ENCODE data around the gene MRPL53.
"Not testable (repeated sequence)": the region's sequence is repeated elsewhere in the genome, so short reads cannot be mapped to it uniquely, and the experiment has no call there.

Gene MRPL53

DNA sequence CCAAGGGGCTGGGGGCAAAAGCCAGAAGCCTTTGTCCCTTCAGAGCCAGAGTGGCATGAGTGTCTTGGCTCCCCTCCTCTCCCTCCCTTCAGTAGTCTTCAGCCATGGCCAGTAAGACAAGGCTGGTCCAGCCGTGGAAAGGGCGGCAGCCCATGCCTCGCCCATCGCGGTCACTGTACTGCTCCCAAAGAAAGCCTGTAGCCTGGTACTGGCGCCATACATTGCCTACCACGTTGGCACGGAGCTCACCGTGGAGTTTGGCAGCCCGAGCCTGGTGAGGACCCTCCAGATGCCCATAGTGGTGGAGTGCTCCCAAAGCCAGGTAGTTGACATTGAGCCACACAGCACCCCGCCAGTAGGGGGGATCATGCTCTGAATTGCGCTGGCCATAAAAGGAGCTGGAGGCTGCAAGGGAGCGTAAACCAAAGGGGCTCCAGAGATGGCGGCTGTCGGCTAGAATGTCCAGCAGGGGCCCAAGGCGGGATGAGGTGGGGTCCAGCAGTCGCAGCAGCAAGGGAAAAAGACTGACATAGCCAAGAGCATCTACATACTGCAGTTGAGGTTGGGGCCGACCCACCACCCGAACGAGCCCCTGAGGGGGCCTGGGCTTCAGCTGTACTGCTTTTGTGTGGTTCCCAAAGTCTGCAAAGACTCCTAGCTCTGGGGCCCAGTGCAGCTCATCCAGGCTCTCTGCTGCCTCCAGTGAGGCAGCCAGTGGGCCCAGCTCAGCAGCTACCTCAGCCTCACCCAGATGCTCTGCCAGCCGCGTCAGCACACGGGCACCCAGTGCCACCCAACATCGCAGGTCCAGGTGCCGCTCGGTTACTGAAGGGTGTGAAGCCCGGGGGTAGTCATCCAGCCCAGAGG lies 11.1 kb downstream of the MRPL53 start:
- H3K4me3 ChIP-seq (ENCODE audit: low read depth, low read length), result no peak overlapping the region
- H3K27me3 ChIP-seq (ENCODE audit: insufficient read depth, low read depth, severe bottlenecking), result no peaks in the 10 kb centered on the region
- no peaks in the 10 kb centered on the region for H3K9me3 ChIP-seq (ENCODE audit: severe bottlenecking)
- H3K36me3 ChIP-seq, result peaks cover 33% of the 10 kb centered on the region
- H3K27ac ChIP-seq, result no peak overlapping the region
- peak; percentile 60 for DNase-seq
- TF ChIP-seq, protein P1, sequence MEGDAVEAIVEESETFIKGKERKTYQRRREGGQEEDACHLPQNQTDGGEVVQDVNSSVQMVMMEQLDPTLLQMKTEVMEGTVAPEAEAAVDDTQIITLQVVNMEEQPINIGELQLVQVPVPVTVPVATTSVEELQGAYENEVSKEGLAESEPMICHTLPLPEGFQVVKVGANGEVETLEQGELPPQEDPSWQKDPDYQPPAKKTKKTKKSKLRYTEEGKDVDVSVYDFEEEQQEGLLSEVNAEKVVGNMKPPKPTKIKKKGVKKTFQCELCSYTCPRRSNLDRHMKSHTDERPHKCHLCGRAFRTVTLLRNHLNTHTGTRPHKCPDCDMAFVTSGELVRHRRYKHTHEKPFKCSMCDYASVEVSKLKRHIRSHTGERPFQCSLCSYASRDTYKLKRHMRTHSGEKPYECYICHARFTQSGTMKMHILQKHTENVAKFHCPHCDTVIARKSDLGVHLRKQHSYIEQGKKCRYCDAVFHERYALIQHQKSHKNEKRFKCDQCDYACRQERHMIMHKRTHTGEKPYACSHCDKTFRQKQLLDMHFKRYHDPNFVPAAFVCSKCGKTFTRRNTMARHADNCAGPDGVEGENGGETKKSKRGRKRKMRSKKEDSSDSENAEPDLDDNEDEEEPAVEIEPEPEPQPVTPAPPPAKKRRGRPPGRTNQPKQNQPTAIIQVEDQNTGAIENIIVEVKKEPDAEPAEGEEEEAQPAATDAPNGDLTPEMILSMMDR (IDR thresholded peaks at IDR 0.05; ENCODE audit: low read depth, low read length), result peak; percentile 46

DNA sequence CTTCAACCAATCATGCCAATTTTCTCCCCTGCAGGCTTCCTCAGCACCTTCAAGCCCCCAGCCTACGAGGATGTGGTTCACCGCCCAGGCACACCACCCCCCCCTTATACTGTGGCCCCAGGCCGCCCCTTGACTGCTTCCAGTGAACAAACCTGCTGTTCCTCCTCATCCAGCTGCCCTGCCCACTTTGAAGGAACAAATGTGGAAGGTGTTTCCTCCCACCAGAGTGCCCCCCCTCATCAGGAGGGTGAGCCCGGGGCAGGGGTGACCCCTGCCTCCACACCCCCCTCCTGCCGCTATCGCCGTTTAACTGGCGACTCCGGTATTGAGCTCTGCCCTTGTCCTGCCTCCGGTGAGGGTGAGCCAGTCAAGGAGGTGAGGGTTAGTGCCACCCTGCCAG lies 12.3 kb downstream of the MRPL53 start:
- H3K27ac ChIP-seq; H3K27me3 ChIP-seq (ENCODE audit: insufficient read depth, low read depth, severe bottlenecking); H3K4me3 ChIP-seq (ENCODE audit: low read depth, low read length); H3K9me3 ChIP-seq (ENCODE audit: severe bottlenecking); DNase-seq: not testable (repeated sequence)
- H3K36me3 ChIP-seq, result peaks cover 36% of the 10 kb centered on the region

DNA sequence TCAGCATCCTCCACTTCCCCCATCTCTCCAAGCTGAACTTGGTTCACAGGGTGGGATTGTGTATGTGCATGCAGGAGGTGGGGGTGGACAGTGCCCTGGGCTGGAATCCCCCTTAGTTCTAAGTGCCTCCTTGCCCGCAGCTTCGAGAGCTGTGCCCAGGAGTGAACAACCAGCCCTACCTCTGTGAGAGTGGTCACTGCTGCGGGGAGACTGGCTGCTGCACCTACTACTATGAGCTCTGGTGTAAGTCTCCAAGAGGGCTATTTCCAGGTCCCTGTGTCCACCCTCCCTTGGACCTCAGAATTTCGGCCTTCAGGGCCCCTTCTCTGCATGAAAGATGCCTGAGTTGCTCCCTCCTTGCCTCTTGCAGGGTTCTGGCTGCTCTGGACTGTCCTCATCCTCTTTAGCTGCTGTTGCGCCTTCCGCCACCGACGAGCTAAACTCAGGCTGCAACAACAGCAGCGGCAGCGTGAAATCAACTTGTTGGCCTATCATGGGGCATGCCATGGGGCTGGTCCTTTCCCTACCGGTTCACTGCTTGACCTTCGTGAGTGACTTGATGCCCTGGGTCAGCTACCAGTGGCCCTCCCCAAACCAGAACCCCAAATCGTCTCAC lies 12.9 kb downstream of the MRPL53 start:
- H3K27ac ChIP-seq; H3K4me3 ChIP-seq (ENCODE audit: low read depth, low read length); H3K9me3 ChIP-seq (ENCODE audit: severe bottlenecking); DNase-seq; H3K27me3 ChIP-seq (ENCODE audit: insufficient read depth, low read depth, severe bottlenecking): not testable (repeated sequence)
- H3K36me3 ChIP-seq, result peaks cover 33% of the 10 kb centered on the region

DNA sequence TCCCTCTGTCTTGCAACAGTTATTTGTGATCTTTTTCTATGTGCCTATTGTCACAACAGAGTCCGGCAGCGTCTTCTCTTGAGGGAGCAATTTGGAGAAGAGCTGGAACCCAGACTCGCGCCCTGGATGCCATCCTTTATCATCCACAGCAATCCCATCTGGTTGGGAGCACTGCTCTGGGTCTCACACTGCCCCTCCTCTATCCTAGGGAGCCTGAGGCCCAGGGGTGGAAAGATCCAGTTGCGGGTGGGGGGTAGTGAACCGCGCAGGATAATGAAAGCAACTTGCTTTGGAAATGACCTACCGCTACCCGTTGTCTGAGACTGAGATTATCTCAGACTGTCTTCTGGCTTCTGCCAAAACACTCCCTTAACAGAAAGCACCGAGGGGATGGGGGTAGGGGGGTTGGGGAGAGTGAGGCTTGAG lies 13.5 kb downstream of the MRPL53 start:
- peak overlapping the region; percentile 83 for H3K4me3 ChIP-seq (ENCODE audit: low read depth, low read length)
- H3K27ac ChIP-seq, result peak overlapping the region; percentile 66
- TF ChIP-seq, protein P1 (IDR thresholded peaks at IDR 0.05; ENCODE audit: low read depth, low read length), result no peak
- DNase-seq, result no peak
- H3K36me3 ChIP-seq, result peaks cover 33% of the 10 kb centered on the region
- no peaks in the 10 kb centered on the region for H3K27me3 ChIP-seq (ENCODE audit: insufficient read depth, low read depth, severe bottlenecking)
- no peaks in the 10 kb centered on the region for H3K9me3 ChIP-seq (ENCODE audit: severe bottlenecking)

DNA sequence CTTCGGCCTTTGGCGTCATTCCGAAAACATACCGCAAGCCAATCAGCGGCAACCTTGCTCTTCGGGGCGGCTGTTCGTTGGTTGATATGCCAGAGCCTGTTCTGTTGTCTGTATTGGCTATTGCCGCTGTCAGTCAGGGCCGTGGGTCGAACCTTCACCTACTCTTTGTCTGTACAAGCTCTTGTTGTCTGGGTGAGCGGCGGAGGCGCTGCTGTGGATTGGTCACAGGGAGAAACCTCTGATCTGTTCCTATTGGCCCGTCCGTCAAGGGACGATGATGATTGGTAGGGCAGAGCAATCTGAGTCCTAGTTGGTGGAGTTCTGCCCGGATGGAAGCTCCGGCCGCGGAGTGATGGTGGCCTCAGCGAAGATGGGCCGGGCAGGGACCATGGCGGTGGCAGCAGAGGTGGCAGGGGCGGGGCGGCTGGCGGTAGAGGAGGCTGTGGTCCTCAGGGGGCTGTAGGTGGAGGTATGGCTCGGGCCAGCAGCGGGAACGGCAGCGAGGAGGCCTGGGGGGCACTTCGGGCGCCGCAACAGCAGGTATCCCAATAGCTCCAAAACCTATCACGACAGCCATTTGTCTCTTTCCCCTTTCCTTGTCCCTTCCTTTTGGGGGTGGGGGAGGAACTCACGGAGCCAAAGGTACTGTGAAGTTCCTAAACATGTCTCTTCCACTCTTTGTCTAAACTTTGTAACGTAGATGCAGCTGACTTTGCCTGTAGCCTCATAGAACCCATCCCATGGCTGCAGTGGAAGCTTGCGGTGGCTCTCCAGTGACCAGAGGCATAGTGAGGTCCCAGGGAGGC lies 14.1 kb downstream of the MRPL53 start, which contains the start of gene WBP1:
Gene WBP1, plus strand, starts transcription at position 307 of the 806 bp plus-strand sequence. Its CDS starts 165 bp downstream, at position 472.
- peak; percentile 100 for DNase-seq
- peaks cover 32% of the 10 kb centered on the region for H3K36me3 ChIP-seq

DNA sequence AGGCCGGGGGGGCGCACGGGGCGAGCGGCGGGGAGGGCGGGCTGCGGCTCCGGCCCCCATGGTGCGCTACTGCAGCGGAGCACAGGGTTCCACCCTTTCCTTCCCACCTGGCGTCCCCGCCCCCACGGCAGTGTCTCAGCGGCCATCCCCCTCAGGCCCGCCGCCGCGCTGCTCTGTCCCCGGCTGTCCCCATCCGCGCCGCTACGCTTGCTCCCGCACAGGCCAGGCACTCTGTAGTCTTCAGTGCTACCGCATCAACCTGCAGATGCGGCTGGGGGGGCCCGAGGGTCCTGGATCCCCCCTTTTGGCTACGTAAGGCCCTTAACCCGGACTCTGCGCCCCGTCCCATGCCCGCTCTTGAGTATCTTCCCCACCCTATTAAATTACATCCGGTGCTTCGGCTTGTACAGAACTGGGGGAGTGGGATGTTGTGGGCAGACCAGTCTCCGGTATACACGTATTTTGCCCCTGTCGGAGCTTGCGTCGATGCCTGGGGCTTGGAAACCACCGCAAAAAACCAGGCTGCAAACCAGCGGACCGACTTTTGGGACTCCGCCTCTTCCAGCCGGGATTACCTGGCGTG lies 14.8 kb downstream of the MRPL53 start:
- peaks cover 25% of the 10 kb centered on the region for H3K36me3 ChIP-seq
- H3K27ac ChIP-seq, result peak overlapping the region; percentile 92
- no peaks in the 10 kb centered on the region for H3K27me3 ChIP-seq (ENCODE audit: insufficient read depth, low read depth, severe bottlenecking)
- TF ChIP-seq, protein P1 (IDR thresholded peaks at IDR 0.05; ENCODE audit: low read depth, low read length), result 0 out of 2 replicates have a peak, but pooled peaks have one; percentile 0
- DNase-seq, result peak; percentile 92
- no peaks in the 10 kb centered on the region for H3K9me3 ChIP-seq (ENCODE audit: severe bottlenecking)
- peak overlapping the region; percentile 81 for H3K4me3 ChIP-seq (ENCODE audit: low read depth, low read length)

More for the DNA sequence above, 14.1 kb downstream of the MRPL53 start, which contains the start of gene WBP1:
- Histone ChIP-seq H3K27ac (peak within 1 kb of the TSS; percentile 92), H3K27me3 (ENCODE audit: insufficient read depth, low read depth, severe bottlenecking) (no peaks in the 10 kb centered on the region), H3K9me3 (ENCODE audit: severe bottlenecking) (no peaks in the 10 kb centered on the region), H3K4me3 (ENCODE audit: low read depth, low read length) (peak within 1 kb of the TSS; percentile 83)
- TF ChIP-seq, protein P1 (IDR thresholded peaks at IDR 0.05; ENCODE audit: low read depth, low read length), result no peak

Measured in WERI-Rb-1 (cell line).